Tibial nerve (tissue), 3 donors: ENCODE results near the gene PCYT1A.

Experiments
- CTCF ChIP-seq, 5 experiments: fragments of 200-600 bp in 3 of 5; fragments of 450-650 bp in 2 of 5; sonication (generic) in 3 of 5; IDR thresholded peaks; one replicate each; pipeline ENCODE4 v1.5.1; 2016 to 2019; ENCODE audit warnings: antibody characterized with exemption in 5 of 5, mild to moderate bottlenecking in 3 of 5, moderate library complexity in 2 of 5
- POLR2A ChIP-seq, 2 donors: fragments of 450-650 bp; IDR thresholded peaks; one replicate each; pipeline ENCODE4 v1.6.1; 2017; ENCODE audit warnings: antibody characterized with exemption in 2 of 2, mild to moderate bottlenecking in 2 of 2, moderate library complexity in 2 of 2

GRCh38 chr3:196334982-196335381 lies 47.5 kb upstream of the PCYT1A start:
- TF ChIP-seq POLR2A (IDR thresholded peaks at IDR 0.05), result no peak
- TF ChIP-seq CTCF (IDR thresholded peaks at IDR 0.05), result no peak
